HUES64 (cell line): Measurements from ENCODE around the gene FYN. TPM values are rescaled to one million over a fixed set of nuclear protein-coding genes. Genes with fewer than 3 reads are reported as not detected.
A peak's percentile ranks its signal among the peaks of the same experiment; 100 is the strongest.
"Not testable (repeated sequence)": the region's sequence is repeated elsewhere in the genome, so short reads cannot be mapped to it uniquely, and the experiment has no call there.

ENCODE experiments used
- H3K27ac ChIP-seq: 2 replicates; pipeline ENCODE4 v1.7.0; 2013; ENCODE audit warnings: low read depth, low read length, inconsistent platforms
- H3K27me3 ChIP-seq: 2 replicates; pipeline ENCODE4 v1.6.1; 2013; ENCODE audit warnings: mild to moderate bottlenecking, low read length; ENCODE audit not compliant: insufficient read depth
- H3K36me3 ChIP-seq: 2 replicates; pipeline ENCODE4 v1.6.1; 2013; ENCODE audit warnings: mild to moderate bottlenecking, low read length; ENCODE audit not compliant: insufficient read depth
- H3K4me1 ChIP-seq: 2 replicates; pipeline ENCODE4 v1.6.1; 2013; ENCODE audit warnings: mild to moderate bottlenecking, low read length, moderate library complexity; ENCODE audit not compliant: insufficient read depth
- H3K4me3 ChIP-seq: 2 replicates; pipeline ENCODE4 v1.5.1; 2013; ENCODE audit warnings: mild to moderate bottlenecking, low read length, moderate library complexity
- H3K9ac ChIP-seq: 2 replicates; pipeline ENCODE4 v1.6.1; 2013; ENCODE audit warnings: mild to moderate bottlenecking, low read depth, low read length
- H3K9me3 ChIP-seq: 2 replicates; pipeline ENCODE4 v1.6.1; 2013; ENCODE audit warnings: low read depth, low read length; ENCODE audit not compliant: insufficient read depth
- WGBS: fragments of 150-250, 120-280 bp; methylation state at CpG from one replicate; pipeline ENCODE4 v1.1.7; 2013; ENCODE audit warnings: missing lambda C conversion rate; 5-methylcytosine and 5-hydroxymethylcytosine counted together
- polyA plus RNA-seq, 2 experiments: library from polyadenylated mRNA; stranded (reverse); fragments of 50-300 nt; gene quantifications; one replicate each; pipeline ENCODE4 v1.2.3, GENCODE V29; 2013

Gene FYN
- polyA plus RNA-seq (2013, experiment 1 of 2): 68.1 TPM
- polyA plus RNA-seq (2013, experiment 2 of 2): 68.6 TPM

DNA sequence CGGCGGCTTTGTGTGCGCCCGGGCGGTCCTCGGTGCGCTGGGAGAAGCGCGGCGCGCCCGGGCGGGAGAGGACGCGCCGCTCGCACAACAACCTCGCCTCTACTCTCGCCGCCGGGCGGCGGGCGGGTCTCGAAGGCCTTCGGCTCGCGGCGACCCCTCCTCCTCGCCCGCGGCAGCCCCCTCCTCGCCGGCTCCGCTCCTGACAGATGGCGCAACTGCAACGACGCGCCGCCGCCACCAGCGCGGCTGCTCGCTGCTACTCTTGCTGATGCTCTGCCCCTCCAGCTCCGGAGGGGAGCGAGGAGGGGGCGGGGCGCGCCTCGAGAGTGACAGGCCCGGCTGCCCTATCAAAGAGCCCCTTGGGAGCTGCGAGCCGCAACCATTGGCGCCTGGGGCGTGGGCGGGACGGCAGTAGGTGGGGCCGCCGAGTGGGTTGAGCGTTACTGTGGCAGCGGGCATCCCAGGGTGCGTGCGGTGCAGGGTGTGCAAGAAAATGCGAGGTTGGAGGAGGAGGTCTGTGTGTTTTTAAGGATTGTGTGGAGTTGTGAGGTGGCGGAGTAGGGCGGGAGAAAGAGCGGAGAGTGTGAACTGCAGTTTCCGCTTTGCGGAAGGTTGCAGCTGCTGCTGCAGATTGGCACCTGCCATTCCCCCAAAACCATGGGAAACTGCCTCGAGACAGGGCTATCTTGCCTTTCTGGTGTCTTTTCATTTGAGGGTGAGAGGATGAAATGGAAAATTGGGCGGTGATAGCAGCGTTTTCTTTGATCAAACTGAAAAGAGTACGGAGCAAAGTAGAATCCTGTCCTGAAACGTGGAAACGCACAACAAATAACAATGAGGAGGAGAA lies at the start of gene FYN:
TSS of gene FYN (minus strand) at position 275 of the 847 bp plus-strand sequence. CDS start 153,401 bp downstream, outside the sequence.
- Histone ChIP-seq H3K27me3 (peaks cover 5% of the 10 kb centered on the region; the same call in 1 of the 2 replicates), H3K27ac (peak within 1 kb of the TSS; percentile 33; the same call in 1 of the 2 replicates), H3K4me1 (peaks cover 27% of the 10 kb centered on the region), H3K9me3 (no peaks in the 10 kb centered on the region), H3K9ac (peak within 1 kb of the TSS; percentile 63), H3K36me3 (no peaks in the 10 kb centered on the region), H3K4me3 (peak within 1 kb of the TSS; percentile 63)
- under 1% methylated on average over 75 of the region's 75 CpGs for WGBS

DNA sequence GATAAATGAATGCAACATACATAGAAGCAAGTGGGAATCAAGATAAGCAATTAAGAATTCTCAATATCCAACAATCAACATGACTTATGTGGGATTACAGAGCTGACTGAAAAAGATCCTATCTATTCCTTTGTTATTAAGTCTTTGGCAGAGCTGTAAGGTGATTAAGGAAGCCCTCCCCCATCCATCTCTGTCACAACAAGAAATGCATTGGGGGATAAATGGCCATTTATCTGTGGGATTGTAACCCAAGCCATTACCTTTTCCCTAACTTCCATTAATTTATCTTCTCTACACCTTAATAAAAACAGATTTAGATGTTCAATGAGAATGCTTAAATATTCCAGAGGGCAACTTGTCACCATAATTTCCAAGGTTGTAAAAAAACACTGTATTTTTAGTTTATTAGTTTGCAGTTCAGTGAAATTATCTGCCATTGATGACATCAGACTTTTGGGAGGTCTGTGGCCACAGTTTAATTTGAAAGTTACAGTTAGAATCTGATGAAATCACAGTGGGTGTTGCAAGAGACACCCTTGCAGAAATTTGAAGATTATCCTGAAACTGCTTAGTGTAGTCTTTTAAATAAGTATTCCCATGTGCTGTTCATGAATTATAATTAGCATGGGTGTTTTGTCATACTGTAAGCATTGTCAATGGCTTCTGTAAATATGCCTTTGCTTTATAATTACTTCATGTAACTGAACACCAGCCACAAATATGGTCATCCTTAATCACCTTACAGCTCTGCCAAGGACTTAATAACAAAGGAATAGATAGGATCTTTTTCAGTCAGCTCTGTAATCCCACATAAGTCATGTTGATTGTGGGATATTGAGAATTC lies 49.4 kb upstream of the FYN start:
- H3K36me3 ChIP-seq: no peaks in the 10 kb centered on the region
- no peaks in the 10 kb centered on the region for H3K9me3 ChIP-seq
- H3K27me3 ChIP-seq: no peaks in the 10 kb centered on the region
- peaks cover 46% of the 10 kb centered on the region for H3K4me1 ChIP-seq
- no peak overlapping the region for H3K9ac ChIP-seq
- H3K4me3 ChIP-seq: no peak overlapping the region
- H3K27ac ChIP-seq: no peak overlapping the region

DNA sequence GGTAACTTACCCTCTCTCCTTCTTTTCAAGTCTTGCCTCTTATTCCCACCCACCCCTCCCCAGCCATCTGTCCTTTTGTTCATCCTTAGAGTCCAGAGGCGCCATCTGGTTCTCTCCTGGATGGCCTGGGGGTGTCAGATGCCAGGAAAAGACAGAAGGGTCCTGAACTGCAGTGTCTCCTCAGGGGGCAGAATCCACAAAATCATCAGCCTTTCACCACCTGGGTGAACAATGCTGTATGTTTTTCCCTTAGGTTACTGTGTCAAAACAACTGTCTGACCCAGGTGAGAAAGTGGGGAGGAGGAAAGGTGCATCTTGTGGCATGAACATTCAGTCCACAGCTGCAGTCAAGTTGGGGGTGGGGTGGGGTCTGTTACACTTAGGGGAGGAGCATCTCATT lies 47.9 kb upstream of the FYN start:
- Histone ChIP-seq H3K9ac (no peak overlapping the region), H3K27me3 (no peaks in the 10 kb centered on the region), H3K27ac (no peak overlapping the region; the same call in 1 of the 2 replicates), H3K36me3 (no peaks in the 10 kb centered on the region), H3K4me3 (no peak overlapping the region), H3K9me3 (no peaks in the 10 kb centered on the region), H3K4me1 (peaks cover 36% of the 10 kb centered on the region)
- WGBS: 50% methylated on average over 1 of the region's 1 CpG

DNA sequence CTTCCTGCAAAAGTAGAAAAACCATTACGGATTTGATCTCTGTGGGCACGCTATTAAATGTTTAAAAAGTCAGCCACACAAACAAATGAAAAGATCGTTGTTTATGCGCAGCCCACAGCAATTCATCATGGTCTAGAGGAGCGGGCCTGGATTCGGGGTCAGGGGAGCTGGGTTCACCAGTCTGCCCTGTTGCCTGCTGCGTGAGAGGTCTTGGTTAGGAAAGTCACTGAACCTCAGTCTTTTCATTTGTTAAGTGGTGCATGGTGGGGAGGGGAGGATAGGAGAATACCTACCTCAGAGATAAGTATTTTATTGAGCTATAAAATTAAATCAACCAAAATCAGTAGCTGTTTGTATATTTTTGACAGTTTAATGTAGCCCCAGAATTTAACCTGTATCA lies 47.3 kb upstream of the FYN start:
- Histone ChIP-seq H3K9me3 (no peaks in the 10 kb centered on the region), H3K4me1 (peaks cover 36% of the 10 kb centered on the region), H3K36me3 (no peaks in the 10 kb centered on the region), H3K27ac (peak overlapping the region; percentile 48; the same call in 1 of the 2 replicates), H3K27me3 (no peaks in the 10 kb centered on the region), H3K9ac (no peak overlapping the region; the same call in 1 of the 2 replicates), H3K4me3 (no peak overlapping the region)
- 61% methylated on average over 7 of the region's 7 CpGs for WGBS

DNA sequence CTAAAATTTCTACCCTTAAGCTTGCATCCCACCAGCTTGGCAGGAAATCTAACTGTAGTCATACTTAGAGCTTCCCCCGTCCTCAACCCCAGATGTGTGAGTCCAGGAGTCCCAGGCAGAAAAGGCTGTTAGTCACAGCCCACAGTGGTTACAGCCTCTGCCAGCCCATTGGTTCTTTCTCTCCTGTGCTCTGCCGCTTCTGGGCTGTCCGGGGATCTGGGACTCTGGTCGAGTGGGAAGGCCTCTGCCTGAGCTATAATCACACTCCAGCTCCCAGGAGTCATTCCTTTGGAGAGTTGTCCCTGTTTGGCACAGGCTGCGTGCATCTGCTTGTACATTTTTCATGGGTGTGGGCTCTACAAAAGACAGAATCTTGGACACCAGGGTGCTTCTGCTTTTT lies 45.6 kb upstream of the FYN start:
- Histone ChIP-seq H3K36me3 (no peaks in the 10 kb centered on the region), H3K27me3 (no peaks in the 10 kb centered on the region), H3K9me3 (no peaks in the 10 kb centered on the region), H3K4me1 (peaks cover 36% of the 10 kb centered on the region), H3K4me3 (no peak overlapping the region), H3K27ac (no peak overlapping the region), H3K9ac (no peak overlapping the region)
- 93% methylated on average over 5 of the region's 5 CpGs for WGBS

DNA sequence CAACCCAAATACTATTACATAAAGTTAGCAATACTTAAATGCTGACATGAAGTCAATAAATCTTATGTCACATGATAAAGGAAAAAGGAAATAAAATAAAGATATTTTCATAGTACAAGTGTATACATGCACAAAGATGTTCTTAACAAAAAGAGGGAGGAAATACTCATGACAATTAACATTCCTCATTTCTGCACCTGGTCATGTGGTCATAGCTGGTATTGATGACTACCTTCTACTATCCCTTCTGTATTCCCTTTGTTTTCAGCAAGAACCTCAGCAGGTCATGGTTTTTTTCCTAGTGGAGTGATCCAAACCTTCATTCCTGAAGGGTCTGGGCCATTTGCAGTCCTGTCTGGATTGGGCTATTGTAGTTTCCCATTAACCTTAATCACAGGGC lies 43.5 kb upstream of the FYN start:
- peaks cover 21% of the 10 kb centered on the region for H3K4me1 ChIP-seq
- no peaks in the 10 kb centered on the region for H3K36me3 ChIP-seq
- H3K9me3 ChIP-seq: no peaks in the 10 kb centered on the region
- no peak overlapping the region for H3K27ac ChIP-seq
- H3K4me3 ChIP-seq: no peak overlapping the region
- no peaks in the 10 kb centered on the region for H3K27me3 ChIP-seq
- no peak overlapping the region for H3K9ac ChIP-seq

DNA sequence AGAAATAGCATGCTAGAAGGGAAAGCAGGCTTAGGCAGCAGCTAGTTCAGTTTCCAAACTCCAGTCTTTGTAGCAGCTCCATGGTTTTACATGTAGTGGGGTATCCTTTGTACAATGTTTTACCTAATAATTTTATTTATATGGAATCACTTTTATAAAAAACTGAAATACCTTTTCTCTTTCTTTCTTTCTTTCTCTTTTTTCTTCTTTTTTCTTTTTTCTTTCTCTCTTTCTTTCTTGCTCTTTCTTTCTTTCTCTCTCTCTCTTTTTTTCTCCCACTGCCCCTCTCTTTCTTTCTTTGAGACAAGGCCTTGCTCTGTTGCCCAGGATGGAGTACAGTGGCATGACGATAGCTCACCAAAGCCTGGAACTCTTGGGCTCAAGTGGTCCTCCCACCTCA lies 41.4 kb upstream of the FYN start:
- H3K9me3 ChIP-seq: no peaks in the 10 kb centered on the region
- no peaks in the 10 kb centered on the region for H3K27me3 ChIP-seq
- H3K4me3 ChIP-seq: no peak overlapping the region
- no peaks in the 10 kb centered on the region for H3K36me3 ChIP-seq
- no peak overlapping the region for H3K9ac ChIP-seq
- WGBS: 88% methylated on average over 1 of the region's 1 CpG
- no peak overlapping the region for H3K27ac ChIP-seq
- peaks cover 9% of the 10 kb centered on the region for H3K4me1 ChIP-seq

DNA sequence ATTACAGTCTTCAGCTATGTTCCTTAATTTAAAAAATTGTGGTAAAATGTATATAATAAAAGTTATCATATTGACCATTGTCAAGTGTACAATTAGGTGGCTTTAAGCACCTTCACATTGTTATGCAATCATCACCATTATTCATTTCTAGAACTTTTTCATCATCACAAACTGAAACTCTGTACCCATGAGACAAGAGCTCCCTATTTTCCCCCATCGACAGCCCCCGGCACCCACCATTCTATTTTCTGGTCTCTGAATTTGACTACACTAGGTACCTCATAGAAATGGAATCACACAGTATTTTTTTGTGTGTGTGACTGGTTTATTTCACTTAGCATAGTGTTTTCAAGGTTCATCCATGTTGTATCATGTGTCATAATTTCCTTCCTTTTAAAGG lies 39.7 kb upstream of the FYN start:
- no peak overlapping the region for H3K27ac ChIP-seq
- WGBS: 96% methylated on average over 2 of the region's 2 CpGs
- no peaks in the 10 kb centered on the region for H3K36me3 ChIP-seq
- no peak overlapping the region for H3K4me3 ChIP-seq
- no peaks in the 10 kb centered on the region for H3K9me3 ChIP-seq
- no peaks in the 10 kb centered on the region for H3K27me3 ChIP-seq
- H3K9ac ChIP-seq: no peak overlapping the region
- peaks cover 13% of the 10 kb centered on the region for H3K4me1 ChIP-seq

DNA sequence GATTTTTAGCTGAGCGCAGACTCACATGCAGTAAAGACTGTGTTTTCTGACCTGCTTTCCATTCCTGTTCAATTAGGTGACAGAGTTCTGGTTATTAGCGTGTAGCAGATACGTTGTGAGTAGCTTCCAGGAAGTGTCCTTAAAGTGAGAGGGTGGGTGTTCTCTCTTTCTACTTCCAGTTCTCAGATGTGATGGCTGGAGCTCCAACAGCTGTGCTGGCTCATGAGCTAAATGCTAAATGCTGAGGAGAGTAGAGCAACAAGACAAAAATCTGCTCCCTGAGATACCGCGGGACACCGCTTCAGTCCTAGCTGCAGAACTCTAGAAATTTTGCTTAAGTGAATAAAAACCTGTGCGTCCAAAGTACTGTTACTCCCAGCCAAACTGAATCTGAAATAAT lies 38.2 kb upstream of the FYN start:
- Histone ChIP-seq H3K4me3 (no peak overlapping the region), H3K4me1 (peaks cover 13% of the 10 kb centered on the region), H3K9ac (no peak overlapping the region), H3K9me3 (no peaks in the 10 kb centered on the region), H3K36me3 (no peaks in the 10 kb centered on the region), H3K27ac (no peak overlapping the region), H3K27me3 (no peaks in the 10 kb centered on the region)
- WGBS: 81% methylated on average over 7 of the region's 7 CpGs

DNA sequence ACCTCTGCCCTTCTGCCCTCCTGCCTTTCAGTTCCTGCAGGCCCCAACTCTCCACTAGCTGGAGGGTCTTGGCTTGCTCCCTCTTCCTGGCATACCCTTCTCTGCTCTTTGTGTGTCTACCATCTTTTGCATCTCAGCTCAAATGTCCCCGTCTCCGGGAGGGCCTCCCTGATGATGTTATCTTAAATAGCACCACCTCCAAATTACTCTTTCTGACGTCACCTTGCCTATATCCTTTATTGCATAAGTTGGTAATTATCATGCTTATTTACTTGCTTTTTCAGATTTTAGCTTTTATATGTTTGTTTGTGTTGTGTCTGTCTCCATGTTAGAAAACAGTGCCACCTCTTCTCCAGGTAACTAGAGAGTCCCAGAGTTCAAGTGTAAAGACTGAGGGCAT lies 36.0 kb upstream of the FYN start:
- Histone ChIP-seq H3K4me1 (peaks cover 13% of the 10 kb centered on the region), H3K9me3 (no peaks in the 10 kb centered on the region), H3K36me3 (no peaks in the 10 kb centered on the region), H3K27me3 (no peaks in the 10 kb centered on the region), H3K9ac (peak overlapping the region; percentile 55), H3K4me3 (peak overlapping the region; percentile 30), H3K27ac (no peak overlapping the region)
- WGBS: 63% methylated on average over 2 of the region's 3 CpGs

DNA sequence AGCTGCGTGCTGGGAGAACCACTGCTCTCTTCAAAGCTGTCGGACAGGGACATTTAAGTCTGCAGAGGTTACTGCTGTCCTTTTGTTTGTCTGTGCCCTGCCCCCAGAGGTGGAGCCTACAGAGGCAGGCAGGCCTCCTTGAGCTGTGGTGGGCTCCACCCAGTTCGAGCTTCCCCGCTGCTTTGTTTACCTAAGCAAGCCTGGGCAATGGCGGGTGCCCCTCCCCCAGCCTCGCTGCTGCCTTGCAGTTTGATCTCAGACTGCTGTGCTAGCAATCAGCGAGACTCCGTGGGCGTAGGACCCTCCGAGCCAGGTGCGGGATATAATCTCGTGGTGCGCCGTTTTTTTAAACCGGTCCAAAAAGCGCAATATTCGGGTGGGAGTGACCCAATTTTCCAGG lies 35.1 kb upstream of the FYN start:
- H3K9ac ChIP-seq: peak overlapping the region; percentile 55
- not testable (repeated sequence) for H3K27ac ChIP-seq, H3K27me3 ChIP-seq, H3K9me3 ChIP-seq, H3K36me3 ChIP-seq
- H3K4me3 ChIP-seq: peak overlapping the region; percentile 30
- 9% methylated on average over 15 of the region's 17 CpGs for WGBS
- H3K4me1 ChIP-seq: peaks cover 13% of the 10 kb centered on the region
